LNCAP (cell line): ENCODE data around the gene NDUFAF3.

Source experiments
- TF ChIP-seq, protein P1 (sequence below): fragments of 450-650 bp; IDR thresholded peaks from 2 replicates; pipeline ENCODE4 v1.5.1; 2017; ENCODE audit warnings: mild to moderate bottlenecking

The NDUFAF3 gene

GRCh38 chr3:49054344-49054862 lies 32.5 kb downstream of the NDUFAF3 start:
- TF ChIP-seq, protein P1, sequence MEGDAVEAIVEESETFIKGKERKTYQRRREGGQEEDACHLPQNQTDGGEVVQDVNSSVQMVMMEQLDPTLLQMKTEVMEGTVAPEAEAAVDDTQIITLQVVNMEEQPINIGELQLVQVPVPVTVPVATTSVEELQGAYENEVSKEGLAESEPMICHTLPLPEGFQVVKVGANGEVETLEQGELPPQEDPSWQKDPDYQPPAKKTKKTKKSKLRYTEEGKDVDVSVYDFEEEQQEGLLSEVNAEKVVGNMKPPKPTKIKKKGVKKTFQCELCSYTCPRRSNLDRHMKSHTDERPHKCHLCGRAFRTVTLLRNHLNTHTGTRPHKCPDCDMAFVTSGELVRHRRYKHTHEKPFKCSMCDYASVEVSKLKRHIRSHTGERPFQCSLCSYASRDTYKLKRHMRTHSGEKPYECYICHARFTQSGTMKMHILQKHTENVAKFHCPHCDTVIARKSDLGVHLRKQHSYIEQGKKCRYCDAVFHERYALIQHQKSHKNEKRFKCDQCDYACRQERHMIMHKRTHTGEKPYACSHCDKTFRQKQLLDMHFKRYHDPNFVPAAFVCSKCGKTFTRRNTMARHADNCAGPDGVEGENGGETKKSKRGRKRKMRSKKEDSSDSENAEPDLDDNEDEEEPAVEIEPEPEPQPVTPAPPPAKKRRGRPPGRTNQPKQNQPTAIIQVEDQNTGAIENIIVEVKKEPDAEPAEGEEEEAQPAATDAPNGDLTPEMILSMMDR = no peak

GRCh38 chr3:49057268-49057667 lies 35.3 kb downstream of the NDUFAF3 start:
- TF ChIP-seq, protein P1 = no peak

DNA sequence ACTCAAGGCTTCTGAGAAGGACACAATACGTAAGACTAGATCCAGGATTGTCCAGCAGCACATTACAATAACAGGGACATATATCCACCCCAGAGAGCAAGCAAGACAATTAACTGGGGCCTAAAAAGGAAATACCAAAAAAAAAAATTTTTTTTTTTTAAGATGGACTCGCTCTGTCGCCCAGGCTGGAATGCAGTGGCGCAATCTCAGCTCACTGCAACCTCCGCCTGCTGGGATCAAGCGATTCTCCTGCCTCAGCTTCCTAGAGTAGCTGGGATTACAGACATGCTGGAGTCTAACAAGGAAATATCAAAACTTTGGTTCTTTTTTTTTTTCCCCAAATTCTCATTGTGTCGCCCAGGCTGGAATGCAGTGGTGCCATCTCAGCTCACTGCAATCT lies 36.1 kb downstream of the NDUFAF3 start:
- TF ChIP-seq, protein P1 = no peak
